ENCODE measurements around the gene CORO6.

GRCh38 chr17:29568331-29569244 lies 54.1 kb downstream of the CORO6 start, which contains the start of gene TP53I13:
- no peak for TF ChIP-seq CTCF (IDR thresholded peaks at IDR 0.05 in 2 of 3, conservative IDR thresholded peaks at IDR 0.05 in 1 of 3; ENCODE audit: control insufficient read depth in 2 of 3, extremely low read depth in 1 of 3, insufficient read depth in 1 of 3, low read depth in 3 of 3, low read length in 3 of 3)
- no peak for TF ChIP-seq CBFB (IDR thresholded peaks at IDR 0.05; ENCODE audit: low read depth)
- no peak for TF ChIP-seq EZH2 (IDR thresholded peaks at IDR 0.05; ENCODE audit: borderline replicate concordance, control insufficient read depth, low read depth, low read length)
- TF ChIP-seq RCOR1 (conservative IDR thresholded peaks at IDR 0.05; ENCODE audit: low read depth, low read length) = no peak
- TF ChIP-seq SP1 (IDR thresholded peaks at IDR 0.05; ENCODE audit: low read depth, low read length) = no peak
- TF ChIP-seq ZZZ3 (IDR thresholded peaks at IDR 0.05; ENCODE audit: control insufficient read depth, insufficient read length, low read depth) = no peak
- TF ChIP-seq USF2 (IDR thresholded peaks at IDR 0.05; ENCODE audit: borderline replicate concordance, low read depth, low read length) = no peak
- TF ChIP-seq POLR2AphosphoS2 (IDR thresholded peaks at IDR 0.05; ENCODE audit: low read depth, low read length) = no peak; the same call in 1 of the 2 replicates
- TF ChIP-seq CREB1 (IDR thresholded peaks at IDR 0.05; ENCODE audit: low read depth) = 0 out of 2 replicates have a peak, but pooled peaks have one; percentile 17
- peak; percentile 68 for TF ChIP-seq POLR2AphosphoS5 (IDR thresholded peaks at IDR 0.05; ENCODE audit: low read length)
- TF ChIP-seq POLR2A (IDR thresholded peaks at IDR 0.05; ENCODE audit: low read depth, low read length) = peak; percentile 78
- TF ChIP-seq REST (IDR thresholded peaks at IDR 0.05; ENCODE audit: low read depth, low read length) = no peak
- no peak for TF ChIP-seq NR2C2 (IDR thresholded peaks at IDR 0.05; ENCODE audit: borderline replicate concordance, control insufficient read depth, insufficient read length, low read depth)
